Kidney (tissue), 14 donors: ENCODE results near the gene GOLPH3. TPM values are rescaled to one million over a fixed set of nuclear protein-coding genes. Genes with fewer than 3 reads are reported as not detected.
"Not testable (repeated sequence)": the region's sequence is repeated elsewhere in the genome, so short reads cannot be mapped to it uniquely, and the experiment has no call there.

Experiments
- DNase-seq, 5 donors: peaks; one replicate each; pipeline ENCODE4 v3.0.0-alpha.2; 2013 to 2020
- FAIRE-seq: peaks from 2 replicates; lab custom pipeline; 2012; peaks lifted over from hg19 to GRCh38; lab: Jason Lieb, UNC
- H3K27ac ChIP-seq, 2 donors: one replicate each; pipeline ENCODE4 v1.7.0; 2013; ENCODE audit warnings: low read depth in 2 of 2, low read length in 2 of 2, inconsistent platforms in 1 of 2
- H3K27me3 ChIP-seq: one replicate; pipeline ENCODE4 v1.7.1; 2013; ENCODE audit warnings: low read length, inconsistent platforms; ENCODE audit not compliant: control insufficient read depth, insufficient read depth
- H3K36me3 ChIP-seq, 3 donors: one replicate each; pipeline versions ENCODE4 v1.7.0 to v1.7.1; 2013; ENCODE audit warnings: low read length in 3 of 3, control low read depth in 1 of 3, inconsistent platforms in 1 of 3; ENCODE audit not compliant: insufficient read depth in 3 of 3, control insufficient read depth in 2 of 3
- H3K4me1 ChIP-seq, 3 donors: one replicate each; pipeline versions ENCODE4 v1.7.0 to v1.7.1; 2013; ENCODE audit warnings: low read length in 3 of 3, inconsistent platforms in 1 of 3, low read depth in 1 of 3; ENCODE audit not compliant: control insufficient read depth in 2 of 3, insufficient read depth in 2 of 3
- H3K4me3 ChIP-seq, 3 donors: one replicate each; pipeline versions ENCODE4 v1.7.0 to v1.8.1; 2013; ENCODE audit warnings: low read length in 3 of 3, control low read depth in 1 of 3, inconsistent platforms in 1 of 3
- H3K9ac ChIP-seq, 3 donors: one replicate each; pipeline versions ENCODE4 v1.7.0 to v1.7.1; 2013; ENCODE audit warnings: low read length in 3 of 3, control low read depth in 1 of 3, inconsistent platforms in 1 of 3
- H3K9me3 ChIP-seq, 3 donors: one replicate each; pipeline versions ENCODE4 v1.7.0 to v1.7.1; 2013; ENCODE audit warnings: low read length in 3 of 3, control low read depth in 1 of 3, inconsistent platforms in 1 of 3; ENCODE audit not compliant: control insufficient read depth in 2 of 3, insufficient read depth in 1 of 3
- intact Hi-C: fragments of 100-400 bp; cut with DNase I; formaldehyde crosslinking; loops from one replicate; pipeline ENCODE4 v1.11.1; 2022
- polyA plus RNA-seq: library from polyadenylated mRNA; stranded (reverse); fragments of 350-450 nt; fragmentation: Illumina TruSeq; extraction: RNeasy Lipid Tissue Mini Kit (QIAGEN cat#74804); gene quantifications from one replicate; pipeline ENCODE4 v1.2.3, GENCODE V29; 2014; ENCODE audit warnings: low read depth, low replicate concordance; ENCODE audit not compliant: insufficient read depth
- total RNA-seq: library from RNA; stranded (reverse); fragmentation: NEBNext Ultra II Directional; extraction: Animal tissue kit (Norgen Biotek cat#: 25700); gene quantifications from one replicate; pipeline ENCODE4 v1.2.1, GENCODE V29; 2021
- TF ChIP-seq, protein P1 (sequence below): IDR thresholded peaks from 3 replicates; pipeline ENCODE4 v1.5.1; 2012; ENCODE audit warnings: mild to moderate bottlenecking, moderate library complexity, borderline replicate concordance; ENCODE audit not compliant: insufficient read depth; ENCODE audit errors: extremely low read depth
- donor health status: control.
- donor health status: control.
- donor health status: control.
- donor health status: control.
- donor health status: control.
- donor health status: DM: yes; HTN: yes; CAD: no.
- donor health status: Normal renal cell carcinoma (clear cell type).

The GOLPH3 gene
- total and polyA plus RNA-seq, 2 donors from 2014 or later: 38.5 to 118 TPM

- intact Hi-C loops: no loop called here
- TF ChIP-seq, protein P1, sequence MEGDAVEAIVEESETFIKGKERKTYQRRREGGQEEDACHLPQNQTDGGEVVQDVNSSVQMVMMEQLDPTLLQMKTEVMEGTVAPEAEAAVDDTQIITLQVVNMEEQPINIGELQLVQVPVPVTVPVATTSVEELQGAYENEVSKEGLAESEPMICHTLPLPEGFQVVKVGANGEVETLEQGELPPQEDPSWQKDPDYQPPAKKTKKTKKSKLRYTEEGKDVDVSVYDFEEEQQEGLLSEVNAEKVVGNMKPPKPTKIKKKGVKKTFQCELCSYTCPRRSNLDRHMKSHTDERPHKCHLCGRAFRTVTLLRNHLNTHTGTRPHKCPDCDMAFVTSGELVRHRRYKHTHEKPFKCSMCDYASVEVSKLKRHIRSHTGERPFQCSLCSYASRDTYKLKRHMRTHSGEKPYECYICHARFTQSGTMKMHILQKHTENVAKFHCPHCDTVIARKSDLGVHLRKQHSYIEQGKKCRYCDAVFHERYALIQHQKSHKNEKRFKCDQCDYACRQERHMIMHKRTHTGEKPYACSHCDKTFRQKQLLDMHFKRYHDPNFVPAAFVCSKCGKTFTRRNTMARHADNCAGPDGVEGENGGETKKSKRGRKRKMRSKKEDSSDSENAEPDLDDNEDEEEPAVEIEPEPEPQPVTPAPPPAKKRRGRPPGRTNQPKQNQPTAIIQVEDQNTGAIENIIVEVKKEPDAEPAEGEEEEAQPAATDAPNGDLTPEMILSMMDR: no peak
- Histone ChIP-seq H3K27ac (peak overlapping the region; percentile 95 to 99), H3K4me3 (peak overlapping the region; percentile 67 to 70 (median 70)), H3K27me3 (no peaks in the 10 kb centered on the region), H3K9me3 (no peaks in the 10 kb centered on the region), H3K4me1 (peaks cover 0 to 6% (median 0%) of the 10 kb centered on the region in 3 donors), H3K9ac (peak overlapping the region; percentile 57 to 90 (median 85)), H3K36me3 (peaks cover 2 to 8% (median 2%) of the 10 kb centered on the region in 3 donors)
- FAIRE-seq (no peak), DNase-seq (peak; percentile 72 to 92 (median 86))
Observed at GRCh38 chr5:32173267-32174010, 680 bp downstream of the GOLPH3 start.

- peak overlapping the region; percentile 57 to 90 (median 85) for H3K9ac ChIP-seq
- intact Hi-C loops: no loop called here
- FAIRE-seq: no peak
Observed at GRCh38 chr5:32172923-32173266, 1.2 kb downstream of the GOLPH3 start.

DNA sequence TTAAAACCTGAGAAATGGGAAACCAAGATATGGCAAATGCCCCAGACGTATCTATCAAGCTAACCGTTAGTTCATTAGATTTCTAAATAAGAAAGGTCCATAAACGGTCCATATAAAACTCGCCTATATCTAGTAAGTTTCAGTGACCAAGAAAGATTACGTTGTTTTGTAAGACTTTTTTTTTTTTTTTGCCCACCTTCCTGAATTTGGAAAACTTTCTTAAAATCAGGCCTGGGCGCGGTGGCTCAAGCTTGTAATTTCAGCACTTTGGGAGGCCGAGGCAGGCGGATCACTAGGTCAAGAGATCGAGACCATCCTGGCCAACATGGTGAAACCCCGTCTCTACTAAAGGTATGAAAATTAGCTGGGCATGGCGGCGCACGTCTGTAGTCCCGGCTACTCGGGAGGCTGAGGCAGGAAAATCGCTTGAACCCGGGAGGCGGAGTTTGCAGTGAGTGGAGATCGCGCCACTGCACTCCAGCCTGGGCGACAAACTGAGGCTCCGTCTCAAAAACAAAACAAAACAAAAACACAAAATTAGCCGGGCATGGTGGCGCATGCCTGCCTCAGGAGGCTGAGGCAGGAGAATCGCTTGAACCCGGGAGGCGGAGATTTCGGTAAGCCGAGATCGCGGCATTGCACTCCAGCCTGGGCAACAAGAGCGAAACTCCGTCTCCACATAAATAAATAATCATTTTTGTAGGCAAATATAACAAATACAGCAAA is 1.8 kb downstream of the GOLPH3 start:
- peak overlapping the region; percentile 67 to 70 (median 70) for H3K4me3 ChIP-seq
- intact Hi-C loops, H3K27me3 ChIP-seq, H3K9me3 ChIP-seq, H3K4me1 ChIP-seq, FAIRE-seq: not testable (repeated sequence)
- peak in 2 of 5 donors; percentile 46 to 48 for DNase-seq
- H3K9ac ChIP-seq: peak overlapping the region; percentile 22 to 90 (median 85)
- peak overlapping the region in 1 of 2 donors; percentile 95 for H3K27ac ChIP-seq
- H3K36me3 ChIP-seq: peaks cover 2 to 17% (median 2%) of the 10 kb centered on the region in 3 donors

More at GRCh38 chr5:32172923-32173266, 1.2 kb downstream of the GOLPH3 start:
- H3K4me1 ChIP-seq: peaks cover 0 to 10% (median 0%) of the 10 kb centered on the region in 3 donors
- peaks cover 2 to 13% (median 2%) of the 10 kb centered on the region in 3 donors for H3K36me3 ChIP-seq
- TF ChIP-seq, protein P1: no peak
- H3K9me3 ChIP-seq: no peaks in the 10 kb centered on the region
- DNase-seq: no peak
- peak overlapping the region; percentile 67 to 70 (median 70) for H3K4me3 ChIP-seq
- peak overlapping the region; percentile 95 to 99 for H3K27ac ChIP-seq
- H3K27me3 ChIP-seq: no peaks in the 10 kb centered on the region
